IMR-90 (cell line): Measurements from ENCODE around the gene TM4SF1. TPM values are rescaled to one million over a fixed set of nuclear protein-coding genes. Genes with fewer than 3 reads are reported as not detected.
A peak's percentile ranks its signal among the peaks of the same experiment; 100 is the strongest.

Experiments
- ATAC-seq: fragments of 200-7000 bp; cut with Tn5 transposase; 2 replicates; pipeline ENCODE4 v1.9.1; 2020; ENCODE audit warnings: low read depth, mild to moderate bottlenecking, moderate library complexity
- BruUV-seq: library from RNA; stranded (reverse); fragments of 400-500 nt; replicated peaks from 2 replicates; lab custom pipeline; 2021; lab: Mats Ljungman, UMichigan
- CTCF ChIA-PET: fragments of 300-600 bp; formaldehyde crosslinking; extraction: SDS; loops from one replicate; lab custom pipeline; 2021; ENCODE audit warnings: antibody characterized with exemption; lab: Yijun Ruan, JAX
- POLR2A ChIA-PET: fragments of 300-600 bp; sonication (Branson Sonifier 250); formaldehyde crosslinking; loops from one replicate; lab custom pipeline; 2022; ENCODE audit warnings: antibody characterized with exemption; ENCODE audit not compliant: unreplicated experiment; lab: Charles Lee
- DNase-seq: peaks from one replicate; pipeline ENCODE4 v3.0.0; 2013
- H2AFZ ChIP-seq: replicated peaks from 2 replicates; pipeline ENCODE3; 2013; ENCODE audit warnings: low read length, mild to moderate bottlenecking; ENCODE audit not compliant: poor library complexity
- H2AK5ac ChIP-seq: 2 replicates; pipeline ENCODE4 v1.6.1; 2013; ENCODE audit warnings: low read depth, low read length, inconsistent platforms
- H2AK9ac ChIP-seq: replicated peaks from 2 replicates; pipeline ENCODE3; 2013; ENCODE audit warnings: mild to moderate bottlenecking, low read depth, low read length, moderate library complexity; ENCODE audit not compliant: poor library complexity
- H2BK120ac ChIP-seq: 2 replicates; pipeline ENCODE4 v1.6.1; 2013; ENCODE audit warnings: low read depth, low read length, inconsistent platforms
- H2BK15ac ChIP-seq: 3 replicates; pipeline ENCODE4 v1.6.1; 2013; ENCODE audit warnings: low read depth, low read length, inconsistent platforms
- H2BK20ac ChIP-seq: 2 replicates; pipeline ENCODE4 v1.6.1; 2013; ENCODE audit warnings: low read depth, mild to moderate bottlenecking, inconsistent platforms, low read length, moderate library complexity
- H2BK5ac ChIP-seq: 2 replicates; pipeline ENCODE4 v1.6.1; 2013; ENCODE audit warnings: mild to moderate bottlenecking, low read depth, low read length, inconsistent platforms; ENCODE audit not compliant: poor library complexity, severe bottlenecking
- H3K14ac ChIP-seq: replicated peaks from 2 replicates; pipeline ENCODE4 v1.6.1; 2013; ENCODE audit warnings: low read depth, low read length, inconsistent platforms
- H3K18ac ChIP-seq: 2 replicates; pipeline ENCODE4 v1.6.1; 2013; ENCODE audit warnings: low read depth, low read length, control low read depth
- H3K23ac ChIP-seq: 2 replicates; pipeline ENCODE4 v1.6.1; 2013; ENCODE audit warnings: low read depth, low read length, inconsistent platforms
- H3K27ac ChIP-seq: 2 replicates; pipeline ENCODE4 v1.5.1; 2013; ENCODE audit warnings: mild to moderate bottlenecking, control low read depth, low read length; ENCODE audit not compliant: insufficient read depth
- H3K27me3 ChIP-seq: 2 replicates; pipeline ENCODE4 v1.6.1; 2013; ENCODE audit warnings: low read length; ENCODE audit not compliant: control insufficient read depth, insufficient read depth
- H3K36me3 ChIP-seq: 2 replicates; pipeline ENCODE4 v1.6.1; 2013; ENCODE audit warnings: low read length, mixed read lengths; ENCODE audit not compliant: control insufficient read depth, insufficient read depth
- H3K4ac ChIP-seq: 2 replicates; pipeline ENCODE4 v1.6.1; 2013; ENCODE audit warnings: low read depth, low read length, inconsistent platforms
- H3K4me1 ChIP-seq: 2 replicates; pipeline ENCODE4 v1.6.1; 2013; ENCODE audit warnings: low read length, mixed read lengths; ENCODE audit not compliant: control insufficient read depth, insufficient read depth
- H3K4me2 ChIP-seq: 2 replicates; pipeline ENCODE4 v1.6.1; 2013; ENCODE audit warnings: low read depth, mild to moderate bottlenecking, control low read depth, low read length, moderate library complexity
- H3K4me3 ChIP-seq: 2 replicates; pipeline ENCODE4 v1.5.1; 2013; ENCODE audit warnings: low read depth, mild to moderate bottlenecking, control low read depth, low read length, moderate library complexity; ENCODE audit not compliant: insufficient read depth
- H3K56ac ChIP-seq: 2 replicates; pipeline ENCODE4 v1.6.1; 2013; ENCODE audit warnings: low read length, inconsistent platforms; ENCODE audit not compliant: insufficient read depth; ENCODE audit errors: extremely low read depth
- H3K79me1 ChIP-seq, 2 experiments: 2 replicates each; pipeline ENCODE4 v1.6.1; 2013; ENCODE audit warnings: low read length in 2 of 2, inconsistent platforms in 1 of 2, low read depth in 1 of 2
- H3K9ac ChIP-seq: 2 replicates; pipeline ENCODE4 v1.6.1; 2013; ENCODE audit warnings: low read depth, low read length, control low read depth
- H3K9me1 ChIP-seq: 2 replicates; pipeline ENCODE4 v1.6.1; 2013; ENCODE audit warnings: low read length, inconsistent platforms; ENCODE audit not compliant: insufficient read depth
- H3K9me3 ChIP-seq: 2 replicates; pipeline ENCODE4 v1.6.1; 2013; ENCODE audit warnings: low read length; ENCODE audit not compliant: control insufficient read depth, insufficient read depth
- H4K20me1 ChIP-seq: 2 replicates; pipeline ENCODE4 v1.6.1; 2013; ENCODE audit warnings: low read length, inconsistent platforms; ENCODE audit not compliant: insufficient read depth
- H4K5ac ChIP-seq: 2 replicates; pipeline ENCODE4 v1.6.1; 2013; ENCODE audit warnings: mild to moderate bottlenecking, low read depth, low read length, control low read depth
- H4K8ac ChIP-seq, 2 experiments: 2 replicates each; pipeline ENCODE4 v1.6.1; 2013; ENCODE audit warnings: low read depth in 2 of 2, low read length in 2 of 2, control low read depth in 1 of 2, inconsistent platforms in 1 of 2
- H4K91ac ChIP-seq: 2 replicates; pipeline ENCODE4 v1.6.1; 2013; ENCODE audit warnings: low read depth, low read length, inconsistent platforms; ENCODE audit not compliant: insufficient read depth
- CEBPB ChIP-seq: IDR thresholded peaks from 2 replicates; pipeline ENCODE4 v1.6.1; 2012; ENCODE audit warnings: low read depth, low read length, improper control_type of control experiment
- CHD1 ChIP-seq: IDR thresholded peaks from 2 replicates; pipeline ENCODE4 v1.6.1; 2012; ENCODE audit warnings: low read depth, low read length, improper control_type of control experiment
- FOS ChIP-seq: fragments of 150-350 bp; IDR thresholded peaks from 2 replicates; pipeline ENCODE4 v1.6.1; 2016; ENCODE audit warnings: low read depth, low read length
- MAFK ChIP-seq: IDR thresholded peaks from 2 replicates; pipeline ENCODE4 v1.6.1; 2012; ENCODE audit warnings: low read depth, low read length, improper control_type of control experiment
- NFE2L2 ChIP-seq: fragments of 150-350 bp; IDR thresholded peaks from 2 replicates; pipeline ENCODE4 v1.6.1; 2016; ENCODE audit warnings: low read depth, mild to moderate bottlenecking, low read length
- POLR2A ChIP-seq: IDR thresholded peaks from 2 replicates; pipeline ENCODE4 v1.6.1; 2012; ENCODE audit warnings: mild to moderate bottlenecking, low read depth, low read length
- RFX5 ChIP-seq: IDR thresholded peaks from 2 replicates; pipeline ENCODE4 v1.8.0; 2012; ENCODE audit warnings: low read depth, mild to moderate bottlenecking, low read length, moderate library complexity
- whole genome bisulfite sequencing, 2 experiments: methylation state at CpG; one replicate each; pipeline versions ENCODE4 v1.1.5 to v1.1.7; 2013; ENCODE audit warnings: missing lambda C conversion rate in 2 of 2; ENCODE audit not compliant: insufficient read length in 1 of 2; ENCODE audit errors: extremely low coverage in 2 of 2; 5-methylcytosine and 5-hydroxymethylcytosine counted together
- dilution Hi-C: fragments of 300-500 bp; cut with HindIII; formaldehyde crosslinking; loops from one replicate; pipeline ENCODE4 v1.14.3; 2018; ENCODE audit warnings: low sequenced_read_pairs; ENCODE audit not compliant: unreplicated experiment
- in situ Hi-C: fragments of 300-500 bp; cut with MboI; formaldehyde crosslinking; loops from 3 replicates; pipeline ENCODE4 v1.14.3; 2019; ENCODE audit warnings: low sequenced_read_pairs, inconsistent platforms, mixed read lengths
- intact Hi-C: fragments of 100-400 bp; cut with micrococcal nuclease; formaldehyde crosslinking; loops from 2 replicates; pipeline ENCODE4 v1.10.0; 2022
- polyA plus RNA-seq, 3 experiments: library from polyadenylated mRNA; depleted of rRNA; stranded (reverse); fragments of >200 nt; gene quantifications; 2 replicates each; pipeline ENCODE4 v1.2.3, GENCODE V29; 2012; ENCODE audit warnings: low replicate concordance in 1 of 3
- total RNA-seq: library from RNA; depleted of rRNA; stranded (reverse); fragments of >200 nt; gene quantifications from 2 replicates; pipeline ENCODE4 v1.2.3, GENCODE V29; 2012
- TF ChIP-seq, protein P1 (sequence below): fragments of 150-350 bp; IDR thresholded peaks from 2 replicates; pipeline ENCODE4 v1.6.1; 2017; ENCODE audit warnings: mild to moderate bottlenecking, antibody characterized with exemption, low read length, low read depth

The TM4SF1 gene
- total and polyA plus RNA-seq, 2 of the 4 experiments (the other 2 are of a cell fraction): 232 to 302 TPM

DNA sequence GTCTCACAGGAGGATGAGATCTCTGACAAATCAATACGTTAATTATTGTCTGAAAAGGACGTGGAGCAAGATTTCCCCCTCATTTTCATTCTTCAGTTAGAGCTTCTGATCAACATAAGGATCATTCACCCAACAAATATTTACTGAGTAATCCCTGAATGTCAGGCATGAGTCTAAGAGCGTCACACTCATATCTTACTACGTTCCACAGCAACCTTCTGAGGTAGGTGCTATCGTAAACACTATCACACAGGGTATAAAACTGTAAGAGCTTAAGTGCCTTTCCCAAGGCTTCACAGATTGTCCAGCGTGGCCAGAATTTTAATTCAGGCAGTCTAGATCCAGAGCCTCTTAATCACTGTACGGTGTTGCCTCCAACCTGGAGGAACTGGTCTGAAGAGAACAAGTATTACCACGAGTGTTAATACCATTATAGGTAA, 10.6 kb upstream of the TM4SF1 start:
- Histone ChIP-seq H2AFZ (peak overlapping the region; percentile 68), H2BK5ac (peak overlapping the region; percentile 97), H3K9me1 (peaks cover 32% of the 10 kb centered on the region), H2AK5ac (peak overlapping the region; percentile 74), H4K20me1 (no peaks in the 10 kb centered on the region; the same call in 1 of the 2 replicates), H3K4me3 (no peak overlapping the region), H3K4me1 (peaks cover 29% of the 10 kb centered on the region), H3K9me3 (no peaks in the 10 kb centered on the region), H3K79me1 (peaks cover 0 to 34% of the 10 kb centered on the region in 2 experiments; a peak in 3 of 4 replicates), H4K8ac (peak overlapping the region; percentile 92 to 95), H4K91ac (peak overlapping the region; percentile 94), H2BK20ac (peak overlapping the region; percentile 95), H3K18ac (peak overlapping the region; percentile 99), H3K4me2 (peak overlapping the region; percentile 2; the same call in 1 of the 2 replicates), H2BK15ac (peak overlapping the region; percentile 99; the same call in 2 of the 3 replicates), H3K36me3 (no peaks in the 10 kb centered on the region), H3K27me3 (no peaks in the 10 kb centered on the region), H3K9ac (no peak overlapping the region; the same call in 1 of the 2 replicates), H4K5ac (peak overlapping the region; percentile 98; the same call in 1 of the 2 replicates), H2BK120ac (peak overlapping the region; percentile 95), H3K27ac (peak overlapping the region; percentile 93), H3K14ac (peak overlapping the region; percentile 85), H2AK9ac (no peak overlapping the region), H3K56ac (peak overlapping the region; percentile 77), H3K23ac (peak overlapping the region; percentile 79; the same call in 1 of the 2 replicates), H3K4ac (peak overlapping the region; percentile 93)
- ChIA-PET CTCF (interaction anchor here (1.2 kb wide), 1 partner anchor 93 kb away, joined by 6 read pairs; no protein-coding TSS in a partner anchor), POLR2A (interaction anchor here (1.8 kb wide), 1 partner anchor 11 kb away, joined by 5 read pairs; the partner anchor contains the start of gene TM4SF1)
- DNase-seq (peak; percentile 99), ATAC-seq (peak; percentile 52)
- in situ Hi-C loops (no loop called here), intact Hi-C loops (no loop called here), dilution Hi-C loops (no loop called here)
- BruUV-seq: no TSS peak
- 79% methylated on average over 2 of the region's 8 CpGs; no CpG with 5 or more reads in 1 of the 2 experiments for WGBS, 2 experiments
- TF ChIP-seq POLR2A (peak; percentile 16; the same call in 1 of the 2 replicates), CHD1 (peak; percentile 49; the same call in 1 of the 2 replicates), NFE2L2 (peak; percentile 65), CEBPB (peak; percentile 61), RFX5 (no peak), FOS (peak; percentile 96), MAFK (no peak)
- TF ChIP-seq, protein P1, sequence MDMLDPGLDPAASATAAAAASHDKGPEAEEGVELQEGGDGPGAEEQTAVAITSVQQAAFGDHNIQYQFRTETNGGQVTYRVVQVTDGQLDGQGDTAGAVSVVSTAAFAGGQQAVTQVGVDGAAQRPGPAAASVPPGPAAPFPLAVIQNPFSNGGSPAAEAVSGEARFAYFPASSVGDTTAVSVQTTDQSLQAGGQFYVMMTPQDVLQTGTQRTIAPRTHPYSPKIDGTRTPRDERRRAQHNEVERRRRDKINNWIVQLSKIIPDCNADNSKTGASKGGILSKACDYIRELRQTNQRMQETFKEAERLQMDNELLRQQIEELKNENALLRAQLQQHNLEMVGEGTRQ: no peak
